ENCODE data around the gene ETFB. TPM values are rescaled to one million over a fixed set of nuclear protein-coding genes. Genes with fewer than 3 reads are reported as not detected.

ETFB gene
- total and polyA plus RNA-seq, 9 of the 15 experiments (the other 6 are each of a cell fraction or from before 2014, with no cell fraction given) = 18.1 to 143 (median 96.1) TPM

GRCh38 chr19:51341976-51342580, 24.1 kb downstream of the ETFB start, which contains the start of gene VSIG10L:
Gene VSIG10L (minus strand): TSS chr19:51342139. CDS start chr19:51342124, 15 bp downstream.
- no peaks in the 10 kb centered on the region for H3K9me1 ChIP-seq (ENCODE audit: control insufficient read depth, insufficient read depth, low read length)
- no TSS peak for BruUV-seq (replicated peaks)
- peaks cover 29% of the 10 kb centered on the region; the same call in 2 of the 3 replicates for H3K36me3 ChIP-seq (ENCODE audit: control insufficient read depth, insufficient read depth, low read length)
- no peak within 1 kb of the TSS for H2AFZ ChIP-seq (ENCODE audit: low read depth, low read length)
- DNase-seq (ENCODE audit: extremely low read depth in 1 of 4, low spot score in 3 of 4) (no peak), FAIRE-seq (no peak), ATAC-seq (no peak)
- H3K27ac ChIP-seq (ENCODE audit: extremely low read depth, low read depth, low read length) = no peak within 1 kb of the TSS
- in situ Hi-C loops (cut with MboI) (no loop called here), intact Hi-C loops (cut with micrococcal nuclease) (no loop called here)
- H3K4me3 ChIP-seq = no peak within 1 kb of the TSS
- peak within 1 kb of the TSS; percentile 72 to 95; a peak in 3 of 4 replicates for H3K9ac ChIP-seq (ENCODE audit: insufficient read depth in 1 of 2, low read depth in 2 of 2, low read length in 2 of 2)
- ChIA-PET POLR2A (interaction anchor here (0.6 to 4.0 kb wide), 9 partner anchors 9 to 66 kb away, joined by 3 to 22 read pairs (median 4); partner anchors contain the start of gene ETFB), CTCF (ENCODE audit: low intra/inter-chr PET ratio) (no interaction called here)
- no peaks in the 10 kb centered on the region for H3K27me3 ChIP-seq (ENCODE audit: control insufficient read depth in 2 of 2, insufficient read depth in 2 of 2, low read length in 2 of 2)
- H3K4me2 ChIP-seq (ENCODE audit: insufficient read depth, low read length) = peak within 1 kb of the TSS; percentile 99
- 55% methylated on average over 3 of the region's 3 CpGs for WGBS (ENCODE audit: insufficient coverage, low coverage, missing lambda C conversion rate)
- H3K4me1 ChIP-seq (replicated peaks in 1 of 2; ENCODE audit: control insufficient read depth in 2 of 2, insufficient read depth in 2 of 2, low read length in 2 of 2) = peaks cover 26 to 44% of the 10 kb centered on the region in 2 experiments; a peak in 4 of 5 replicates
- no peaks in the 10 kb centered on the region for H4K20me1 ChIP-seq (replicated peaks; ENCODE audit: control insufficient read depth, insufficient read depth, low read length)
- H3K79me2 ChIP-seq (ENCODE audit: control insufficient read depth, insufficient read depth, low read length) = no peaks in the 10 kb centered on the region
- H3K9me3 ChIP-seq (replicated peaks; ENCODE audit: control insufficient read depth, insufficient read depth, low read depth, low read length) = no peaks in the 10 kb centered on the region
- TF ChIP-seq ZZZ3 (IDR thresholded peaks at IDR 0.05) (no peak), NR0B1 (IDR thresholded peaks at IDR 0.05; ENCODE audit: partially characterized antibody) (no peak), ADNP (tag; IDR thresholded peaks at IDR 0.05) (no peak), TAL1 (IDR thresholded peaks at IDR 0.05) (no peak), BCOR (IDR thresholded peaks at IDR 0.05) (peak; percentile 63), CREB3L1 (IDR thresholded peaks at IDR 0.05; ENCODE audit: borderline replicate concordance, low read depth) (no peak), DDX20 (tag; IDR thresholded peaks at IDR 0.05; ENCODE audit: low read depth) (no peak), ZFPM2 (CRISPR knock-in tag; IDR thresholded peaks at IDR 0.05) (no peak), MAFK (IDR thresholded peaks at IDR 0.05; ENCODE audit: low read length) (no peak), TFAM (CRISPR knock-in tag; conservative IDR thresholded peaks at IDR 0.05) (no peak), GABPB1 (CRISPR knock-in tag; IDR thresholded peaks at IDR 0.05) (no peak), RCOR1 (IDR thresholded peaks at IDR 0.05; ENCODE audit: borderline replicate concordance in 1 of 2, low read depth in 2 of 2, low read length in 2 of 2) (0 out of 4 replicates have a peak, but pooled peaks of 1 of the 2 experiments have one; percentile 7), ESRRA (IDR thresholded peaks at IDR 0.05; ENCODE audit: borderline replicate concordance, low read depth) (0 out of 2 replicates have a peak, but pooled peaks have one; percentile 18), CHD4 (IDR thresholded peaks at IDR 0.05; ENCODE audit: insufficient read depth, insufficient replicate concordance, low read depth, low read length, poor library complexity, severe bottlenecking) (peak; percentile 53), ATF2 (CRISPR knock-in tag; IDR thresholded peaks at IDR 0.05) (no peak), CCNT2 (IDR thresholded peaks at IDR 0.05; ENCODE audit: borderline replicate concordance, extremely low read depth, insufficient read length, low read depth, low read length) (no peak), THRB (CRISPR knock-in tag; conservative IDR thresholded peaks at IDR 0.05) (no peak)

All from K562 (cell line).